Measurements from ENCODE around the gene NEURL1B.
"Not testable (repeated sequence)": the region's sequence is repeated elsewhere in the genome, so short reads cannot be mapped to it uniquely, and the experiment has no call there.

NEURL1B gene

GRCh38 chr5:172634106-172634899 is 6.8 kb upstream of the NEURL1B start:
- DNase-seq (ENCODE audit: low read depth), result no peak

GRCh38 chr5:172635038-172635437 is 6.0 kb upstream of the NEURL1B start:
- DNase-seq (ENCODE audit: low read depth), result no peak

GRCh38 chr5:172636279-172637050 is 4.6 kb upstream of the NEURL1B start:
- no peak for DNase-seq (ENCODE audit: low read depth)

GRCh38 chr5:172637110-172637580 is 3.9 kb upstream of the NEURL1B start:
- DNase-seq (ENCODE audit: low read depth), result no peak

GRCh38 chr5:172637740-172638139 is 3.3 kb upstream of the NEURL1B start:
- DNase-seq (ENCODE audit: low read depth), result no peak

GRCh38 chr5:172638209-172638768 is 2.8 kb upstream of the NEURL1B start:
- no peak for DNase-seq (ENCODE audit: low read depth)

GRCh38 chr5:172640139-172640538 is 924 bp upstream of the NEURL1B start:
- DNase-seq (ENCODE audit: low read depth), result no peak

- DNase-seq (ENCODE audit: low read depth), result no peak
Observed at GRCh38 chr5:172641359-172642050, 442 bp downstream of the NEURL1B start.

GRCh38 chr5:172642051-172642409 is 967 bp downstream of the NEURL1B start:
- DNase-seq (ENCODE audit: low read depth), result no peak

- no peak for DNase-seq (ENCODE audit: low read depth)
Observed at GRCh38 chr5:172642486-172642885, 1.4 kb downstream of the NEURL1B start.

GRCh38 chr5:172642926-172643871 is 2.1 kb downstream of the NEURL1B start:
- DNase-seq (ENCODE audit: low read depth), result no peak

- DNase-seq (ENCODE audit: low read depth), result no peak
Observed at GRCh38 chr5:172644266-172644665, 3.2 kb downstream of the NEURL1B start.

GRCh38 chr5:172644711-172645110 is 3.6 kb downstream of the NEURL1B start:
- DNase-seq (ENCODE audit: low read depth), result no peak

GRCh38 chr5:172645271-172646055 is 4.4 kb downstream of the NEURL1B start:
- no peak for DNase-seq (ENCODE audit: low read depth)

- no peak for DNase-seq (ENCODE audit: low read depth)
Observed at GRCh38 chr5:172646716-172647285, 5.7 kb downstream of the NEURL1B start.

GRCh38 chr5:172647352-172648012 is 6.4 kb downstream of the NEURL1B start:
- no peak for DNase-seq (ENCODE audit: low read depth)

GRCh38 chr5:172648013-172648381 is 6.9 kb downstream of the NEURL1B start:
- DNase-seq (ENCODE audit: low read depth), result no peak

GRCh38 chr5:172648755-172649154 is 7.7 kb downstream of the NEURL1B start:
- DNase-seq (ENCODE audit: low read depth), result no peak

GRCh38 chr5:172656496-172656895 is 15.4 kb downstream of the NEURL1B start:
- DNase-seq (ENCODE audit: low read depth), result not testable (repeated sequence)

Data from stimulated activated CD4-positive, alpha-beta T cell treated with anti-CD3 and anti-CD28 coated beads, Interleukin-2, amount 100 ng/mL, for 4 hours (primary cell).